CD4-positive, alpha-beta T cell (primary cell): ENCODE data around the gene LTBP4. TPM values are rescaled to one million over a fixed set of nuclear protein-coding genes. Genes with fewer than 3 reads are reported as not detected.
A peak's percentile ranks its signal among the peaks of the same experiment; 100 is the strongest.

Source experiments
- ATAC-seq: fragments of 200-7000 bp; cut with Tn5 transposase; one replicate; pipeline ENCODE4 v1.10.0; 2022; ENCODE audit warnings: mild to moderate bottlenecking; ENCODE audit not compliant: poor library complexity
- CTCF ChIA-PET: fragments of 350-600 bp; sonication (Branson Sonifier 250); formaldehyde crosslinking; loops from one replicate; lab custom pipeline; 2021; ENCODE audit warnings: antibody characterized with exemption, inconsistent platforms; lab: Charles Lee
- POLR2A ChIA-PET: fragments of 350-600 bp; sonication (Branson Sonifier 250); formaldehyde crosslinking; loops from one replicate; lab custom pipeline; 2021; ENCODE audit warnings: antibody characterized with exemption, inconsistent platforms; lab: Charles Lee
- DNase-seq, 14 experiments: peaks; one replicate each; pipeline ENCODE4 v3.0.0-alpha.2; 2013 to 2020; ENCODE audit warnings: mixed read lengths in 2 of 14
- H3K27ac ChIP-seq, 2 donors: one replicate each; pipeline versions ENCODE4 v1.5.1 to v1.7.0; 2013; ENCODE audit warnings: low read length in 2 of 2, low read depth in 1 of 2, mild to moderate bottlenecking in 1 of 2
- H3K27me3 ChIP-seq, 2 experiments: 1 replicate in 1 of 2; 2 replicates in 1 of 2; pipeline versions ENCODE4 v1.6.1 to v1.7.0; 2013; ENCODE audit warnings: low read length in 2 of 2, control low read depth in 1 of 2, mild to moderate bottlenecking in 1 of 2, moderate library complexity in 1 of 2; ENCODE audit not compliant: insufficient read depth in 2 of 2, control insufficient read depth in 1 of 2
- H3K36me3 ChIP-seq: one replicate; pipeline ENCODE4 v1.6.1; 2013; ENCODE audit warnings: low read length, control low read depth; ENCODE audit not compliant: insufficient read depth
- H3K4me1 ChIP-seq: one replicate; pipeline ENCODE4 v1.6.1; 2013; ENCODE audit warnings: low read length, control low read depth; ENCODE audit not compliant: insufficient read depth
- H3K4me3 ChIP-seq: one replicate; pipeline ENCODE4 v1.5.1; 2013; ENCODE audit warnings: mild to moderate bottlenecking, low read length, moderate library complexity
- H3K9me3 ChIP-seq, 2 experiments: 1 replicate in 1 of 2; 2 replicates in 1 of 2; pipeline versions ENCODE4 v1.6.1 to v1.7.0; 2013; ENCODE audit warnings: low read length in 2 of 2, mild to moderate bottlenecking in 2 of 2, control low read depth in 1 of 2, moderate library complexity in 1 of 2; ENCODE audit not compliant: control insufficient read depth in 1 of 2, insufficient read depth in 1 of 2
- H3K27ac Mint-ChIP-seq: one replicate; pipeline ENCODE4 v1.8.0; 2020; ENCODE audit warnings: mixed read lengths
- H3K27me3 Mint-ChIP-seq: one replicate; pipeline ENCODE4 v1.8.0; 2021; ENCODE audit warnings: mixed read lengths
- H3K36me3 Mint-ChIP-seq: one replicate; pipeline ENCODE4 v1.8.0; 2021; ENCODE audit warnings: low read depth, mixed read lengths
- H3K4me1 Mint-ChIP-seq: one replicate; pipeline ENCODE4 v1.8.0; 2021; ENCODE audit warnings: low read depth, mixed read lengths
- H3K4me3 Mint-ChIP-seq: one replicate; pipeline ENCODE4 v1.8.0; 2020; ENCODE audit warnings: mild to moderate bottlenecking, mixed read lengths
- H3K9me3 Mint-ChIP-seq: one replicate; pipeline ENCODE4 v1.8.0; 2020; ENCODE audit warnings: mixed read lengths
- CTCF ChIP-seq: fragments of 200-600 bp; IDR thresholded peaks from one replicate; pipeline ENCODE4 v1.8.0; 2022; ENCODE audit warnings: antibody characterized with exemption, mild to moderate bottlenecking
- intact Hi-C, 2 experiments: fragments of 100-400 bp; cut with DNase I in 1 of 2; cut with micrococcal nuclease in 1 of 2; formaldehyde crosslinking; loops; one replicate each; pipeline versions ENCODE4 v1.15.1 to v1.9.0; 2023 to 2025; cut with DNase I, micrococcal nuclease
- total RNA-seq, 174 experiments: library from RNA in 2 of 174; stranded (reverse) in 2 of 174; gene quantifications; one replicate each; pipeline ENCODE4 v1.2.3 and lab custom pipeline; 2021 to 2026

The LTBP4 gene
- total RNA-seq, 2 experiments from 2014 or later, result 116 to 134 TPM

- Mint-ChIP-seq H3K4me1 (peaks cover 77% of the 10 kb centered on the region), H3K27me3 (peaks cover 27% of the 10 kb centered on the region), H3K27ac (peak overlapping the region; percentile 88), H3K4me3 (peak overlapping the region; percentile 88), H3K9me3 (no peaks in the 10 kb centered on the region), H3K36me3 (no peaks in the 10 kb centered on the region)
- DNase-seq, result peak in 3 of 14 experiments; percentile 21 to 65 (median 53)
- no peak for ATAC-seq
- intact Hi-C loops, result loop anchor here (1.0 to 5.0 kb wide), 7 partner anchors 10 to 317 kb away; partner anchors contain the start of genes BLVRB (in 2 of the 2), SPTBN4 (in 2 of the 2) and AKT2 (in 1 of the 2)
- no peaks in the 10 kb centered on the region for H3K36me3 ChIP-seq
- peak overlapping the region; percentile 64 to 75 for H3K27ac ChIP-seq
- POLR2A ChIA-PET, result interaction anchor here (0.6 to 4.0 kb wide), 26 partner anchors 9 to 1169 kb away, joined by 3 to 51 read pairs (median 4); partner anchors contain the start of genes BLVRB, COQ8B, ITPKC and NUMBL
- no peaks in the 10 kb centered on the region for H3K9me3 ChIP-seq
- CTCF ChIA-PET, result interaction anchor here (1.0 to 4.0 kb wide), 11 partner anchors 10 to 657 kb away, joined by 3 to 37 read pairs (median 5); no protein-coding TSS in a partner anchor
- peak overlapping the region; percentile 66 for H3K4me3 ChIP-seq
- no peak for TF ChIP-seq CTCF
- peaks cover 93% of the 10 kb centered on the region for H3K4me1 ChIP-seq
- peaks cover 20 to 21% of the 10 kb centered on the region in 2 experiments for H3K27me3 ChIP-seq
Measured at GRCh38 chr19:40604647-40605215, 3.6 kb downstream of the LTBP4 start.

- Mint-ChIP-seq H3K36me3 (no peaks in the 10 kb centered on the region), H3K9me3 (no peaks in the 10 kb centered on the region), H3K4me1 (peaks cover 80% of the 10 kb centered on the region), H3K4me3 (peak overlapping the region; percentile 91), H3K27ac (peak overlapping the region; percentile 88), H3K27me3 (peaks cover 22% of the 10 kb centered on the region)
- peak; percentile 38 for TF ChIP-seq CTCF
- no peaks in the 10 kb centered on the region for H3K36me3 ChIP-seq
- ChIA-PET CTCF (interaction anchor here (0.7 to 4.0 kb wide), 10 partner anchors 10 to 657 kb away, joined by 3 to 34 read pairs (median 5); no protein-coding TSS in a partner anchor), POLR2A (interaction anchor here (0.6 to 4.0 kb wide), 20 partner anchors 9 to 1169 kb away, joined by 3 to 51 read pairs (median 4); partner anchors contain the start of genes BLVRB, COQ8B, ITPKC and NUMBL)
- peak overlapping the region; percentile 64 to 75 for H3K27ac ChIP-seq
- H3K4me3 ChIP-seq, result peak overlapping the region; percentile 66
- DNase-seq (peak; percentile 64 to 95 (median 79)), ATAC-seq (peak; percentile 47)
- peaks cover 13 to 15% of the 10 kb centered on the region in 2 experiments for H3K27me3 ChIP-seq
- peaks cover 93% of the 10 kb centered on the region for H3K4me1 ChIP-seq
- intact Hi-C loops, result loop anchor here (1.0 to 2.0 kb wide), 2 partner anchors 9 to 29 kb away; no protein-coding TSS in a partner anchor
- H3K9me3 ChIP-seq, result no peaks in the 10 kb centered on the region
Measured at GRCh38 chr19:40605216-40605971, 4.2 kb downstream of the LTBP4 start.
